ENCODE measurements around the gene ENOX2.
"Not testable (repeated sequence)": the region's sequence is repeated elsewhere in the genome, so short reads cannot be mapped to it uniquely, and the experiment has no call there.

- TF ChIP-seq ARNTL (CRISPR knock-in tag; IDR thresholded peaks at IDR 0.05; ENCODE audit: borderline replicate concordance, low read depth); ISL1 (CRISPR knock-in tag; IDR thresholded peaks at IDR 0.05): not testable (repeated sequence)
Observed at GRCh38 chrX:130709178-130709577, 193.8 kb downstream of the ENOX2 start.

Data from SK-N-SH treated with all-trans-retinoic acid at 6 μM for 48 hours (cell line).